HepG2 (cell line): ENCODE data around the gene STAB2.

ENCODE experiments used
- CSRNP2 ChIP-seq: sonication (generic); formaldehyde crosslinking; conservative IDR thresholded peaks from 2 replicates; pipeline ENCODE4 v1.8.0; 2022; ENCODE audit warnings: low read depth, missing genetic modification reagents
- CTCF ChIP-seq: sonication (generic); formaldehyde crosslinking; IDR thresholded peaks from 2 replicates; pipeline ENCODE4 v1.5.0; 2020; ENCODE audit warnings: mild to moderate bottlenecking, missing genetic modification reagents, moderate library complexity
- IRF2 ChIP-seq: IDR thresholded peaks from 2 replicates; pipeline ENCODE4 v1.6.1; 2018; ENCODE audit warnings: missing genetic modification reagents, missing compliant biosample characterization
- POLR2A ChIP-seq, 2 experiments: IDR thresholded peaks; 2 replicates each; pipeline ENCODE4 v1.6.1; 2011; ENCODE audit warnings: low read depth in 2 of 2, low read length in 2 of 2, mild to moderate bottlenecking in 1 of 2, moderate library complexity in 1 of 2; ENCODE audit not compliant: insufficient read depth in 1 of 2
- SMARCC2 ChIP-seq: fragments of 450-650 bp; IDR thresholded peaks from 2 replicates; pipeline ENCODE4 v1.6.1; 2017; ENCODE audit warnings: antibody characterized with exemption, mild to moderate bottlenecking

GRCh38 chr12:103778781-103779180, 191.7 kb downstream of the STAB2 start:
- TF ChIP-seq CTCF (no peak), SMARCC2 (no peak), POLR2A (IDR thresholded peaks at IDR 0.05; ENCODE audit: insufficient read depth in 1 of 2, low read depth in 2 of 2, low read length in 2 of 2) (no peak), IRF2 (CRISPR knock-in tag) (no peak), CSRNP2 (CRISPR knock-in tag) (no peak)
